Measurements from ENCODE around the gene VPS35L.

The VPS35L gene

DNA sequence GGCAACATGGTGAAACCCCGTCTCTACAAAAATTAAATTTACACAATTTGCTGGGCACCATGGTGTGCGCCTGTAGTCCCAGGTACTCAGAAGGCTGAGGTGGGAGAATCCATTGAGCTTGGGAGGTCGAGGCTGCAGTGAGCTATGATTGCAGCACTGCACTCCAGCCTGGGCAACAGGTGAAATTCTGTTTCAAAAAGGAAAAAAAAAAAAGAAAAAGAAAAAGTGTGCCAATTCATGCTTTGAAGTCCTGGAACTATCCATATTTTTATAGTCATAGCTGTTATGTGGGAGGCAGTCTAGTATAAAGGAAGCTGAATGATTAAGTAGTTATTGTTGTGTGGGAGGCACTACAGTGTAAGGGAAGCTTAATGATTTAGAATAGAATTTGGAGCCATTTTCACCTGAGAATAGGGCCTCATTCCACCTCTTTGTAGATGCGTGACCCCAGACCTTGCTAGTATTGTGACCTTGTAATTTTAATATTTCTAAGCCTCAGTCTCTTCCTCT, 194.1 kb downstream of the VPS35L start:
- no peak for DNase-seq (ENCODE audit: low read depth)

Data from T follicular helper cell (primary cell).